H9 (cell line): Measurements from ENCODE around the gene YPEL3. TPM values are rescaled to one million over a fixed set of nuclear protein-coding genes. Genes with fewer than 3 reads are reported as not detected.

Experiments used
- DNase-seq: peaks from one replicate; pipeline ENCODE4 v3.0.0-alpha.2; 2017
- H2AFZ ChIP-seq: one replicate; pipeline ENCODE4 v1.6.1; 2013; ENCODE audit warnings: mild to moderate bottlenecking, low read length, control low read depth, moderate library complexity
- H2AK5ac ChIP-seq: 2 replicates; pipeline ENCODE4 v1.6.1; 2013; ENCODE audit warnings: low read length, control low read depth, mixed read lengths; ENCODE audit not compliant: insufficient read length
- H2BK120ac ChIP-seq: one replicate; pipeline ENCODE4 v1.6.1; 2013; ENCODE audit warnings: low read depth, mild to moderate bottlenecking, low read length, control low read depth, inconsistent platforms; ENCODE audit not compliant: poor library complexity, severe bottlenecking
- H2BK12ac ChIP-seq: 2 replicates; pipeline ENCODE4 v1.6.1; 2013; ENCODE audit warnings: low read length, control low read depth, mixed read lengths, low read depth; ENCODE audit not compliant: insufficient read length
- H2BK15ac ChIP-seq: 2 replicates; pipeline ENCODE4 v1.6.1; 2013; ENCODE audit warnings: low read depth, low read length, control low read depth
- H2BK20ac ChIP-seq: one replicate; pipeline ENCODE4 v1.6.1; 2013; ENCODE audit warnings: low read depth, mild to moderate bottlenecking, low read length, control low read depth, inconsistent platforms; ENCODE audit not compliant: poor library complexity, severe bottlenecking
- H2BK5ac ChIP-seq: 2 replicates; pipeline ENCODE4 v1.6.1; 2013; ENCODE audit warnings: low read length, control low read depth, mixed read lengths; ENCODE audit not compliant: insufficient read length
- H3K14ac ChIP-seq: 2 replicates; pipeline ENCODE4 v1.6.1; 2013; ENCODE audit warnings: low read length, control low read depth; ENCODE audit not compliant: insufficient read depth
- H3K18ac ChIP-seq: 2 replicates; pipeline ENCODE4 v1.6.1; 2013; ENCODE audit warnings: low read depth, mild to moderate bottlenecking, mixed read lengths, low read length, control low read depth; ENCODE audit not compliant: insufficient read length
- H3K23ac ChIP-seq: 2 replicates; pipeline ENCODE4 v1.6.1; 2013; ENCODE audit warnings: low read length, control low read depth, mixed read lengths, low read depth; ENCODE audit not compliant: insufficient read length
- H3K23me2 ChIP-seq: 2 replicates; pipeline ENCODE4 v1.6.1; 2013; ENCODE audit warnings: low read depth, mild to moderate bottlenecking, mixed read lengths, low read length, control low read depth; ENCODE audit not compliant: insufficient read length, poor library complexity, severe bottlenecking
- H3K27ac ChIP-seq: 2 replicates; pipeline ENCODE4 v1.5.1; 2013; ENCODE audit warnings: low read length, control low read depth, mixed read lengths, low read depth; ENCODE audit not compliant: insufficient read length
- H3K27me3 ChIP-seq: 2 replicates; pipeline ENCODE4 v1.6.1; 2013; ENCODE audit warnings: low read length, control low read depth, inconsistent platforms; ENCODE audit not compliant: insufficient read depth
- H3K4ac ChIP-seq: 2 replicates; pipeline ENCODE4 v1.6.1; 2013; ENCODE audit warnings: low read depth, mild to moderate bottlenecking, control low read depth, inconsistent platforms, low read length, moderate library complexity
- H3K4me1 ChIP-seq: 2 replicates; pipeline ENCODE4 v1.6.1; 2013; ENCODE audit warnings: low read length, control low read depth, inconsistent platforms; ENCODE audit not compliant: insufficient read depth
- H3K4me2 ChIP-seq: 2 replicates; pipeline ENCODE4 v1.6.1; 2013; ENCODE audit warnings: low read length, control low read depth, mixed read lengths; ENCODE audit not compliant: insufficient read length, insufficient read depth
- H3K56ac ChIP-seq: 2 replicates; pipeline ENCODE4 v1.6.1; 2013; ENCODE audit warnings: low read depth, mild to moderate bottlenecking, mixed read lengths, low read length, control low read depth; ENCODE audit not compliant: insufficient read length
- H3K79me1 ChIP-seq: 2 replicates; pipeline ENCODE4 v1.6.1; 2013; ENCODE audit warnings: low read depth, mild to moderate bottlenecking, moderate library complexity, low read length, control low read depth, inconsistent platforms; ENCODE audit not compliant: insufficient read depth, poor library complexity, severe bottlenecking
- H3K79me2 ChIP-seq: 2 replicates; pipeline ENCODE4 v1.6.1; 2013; ENCODE audit warnings: low read length, control low read depth, inconsistent platforms; ENCODE audit not compliant: insufficient read depth
- H3K9ac ChIP-seq: 2 replicates; pipeline ENCODE4 v1.6.1; 2013; ENCODE audit warnings: low read length, control low read depth, mixed read lengths; ENCODE audit not compliant: insufficient read length; ENCODE audit errors: extremely low read depth
- H3K9me3 ChIP-seq: one replicate; pipeline ENCODE4 v1.6.1; 2013; ENCODE audit warnings: low read depth, low read length, inconsistent platforms; ENCODE audit not compliant: control insufficient read depth
- H3T11ph ChIP-seq: one replicate; pipeline ENCODE4 v1.6.1; 2013; ENCODE audit warnings: mild to moderate bottlenecking, low read length, control low read depth, inconsistent platforms
- H4K20me1 ChIP-seq: one replicate; pipeline ENCODE4 v1.6.1; 2013; ENCODE audit not compliant: control insufficient read depth, insufficient read length, insufficient read depth
- H4K5ac ChIP-seq: 2 replicates; pipeline ENCODE4 v1.6.1; 2013; ENCODE audit warnings: low read depth, mild to moderate bottlenecking, mixed read lengths, low read length, control low read depth; ENCODE audit not compliant: insufficient read length
- H4K8ac ChIP-seq: replicated peaks from 2 replicates; pipeline ENCODE4 v1.6.1; 2013; ENCODE audit warnings: low read length, control low read depth, mixed read lengths, low read depth; ENCODE audit not compliant: insufficient read length
- H4K91ac ChIP-seq: 2 replicates; pipeline ENCODE4 v1.6.1; 2013; ENCODE audit warnings: low read depth, mild to moderate bottlenecking, moderate library complexity, mixed read lengths, low read length, control low read depth; ENCODE audit not compliant: insufficient read length
- H3K27ac Mint-ChIP-seq, 3 experiments: 2 replicates in 2 of 3; 3 replicates in 1 of 3; pipeline ENCODE4 v1.8.0; 2020 to 2021; ENCODE audit warnings: mixed read lengths in 3 of 3, mild to moderate bottlenecking in 1 of 3, moderate library complexity in 1 of 3
- H3K27me3 Mint-ChIP-seq: 2 replicates; pipeline ENCODE4 v1.8.0; 2021; ENCODE audit warnings: low read depth, mild to moderate bottlenecking, moderate library complexity, mixed read lengths
- H3K36me3 Mint-ChIP-seq, 3 experiments: 2 replicates in 2 of 3; 3 replicates in 1 of 3; pipeline ENCODE4 v1.8.0; 2020 to 2021; ENCODE audit warnings: low read depth in 3 of 3, mixed read lengths in 3 of 3; ENCODE audit not compliant: insufficient read depth in 1 of 3
- H3K4me1 Mint-ChIP-seq, 2 experiments: 2 replicates each; pipeline ENCODE4 v1.8.0; 2020; ENCODE audit warnings: mixed read lengths in 2 of 2
- H3K4me3 Mint-ChIP-seq, 2 experiments: 2 replicates in 1 of 2; 3 replicates in 1 of 2; pipeline ENCODE4 v1.8.0; 2020 to 2021; ENCODE audit warnings: mild to moderate bottlenecking in 2 of 2, mixed read lengths in 2 of 2, moderate library complexity in 1 of 2
- H3K9me3 Mint-ChIP-seq, 2 experiments: 2 replicates in 1 of 2; 3 replicates in 1 of 2; pipeline ENCODE4 v1.8.0; 2020; ENCODE audit warnings: mild to moderate bottlenecking in 2 of 2, mixed read lengths in 2 of 2, moderate library complexity in 1 of 2
- CTCF ChIP-seq: fragments of 200-600 bp; sonication (generic); conservative IDR thresholded peaks from 3 replicates; pipeline ENCODE4 v1.8.0; 2021; ENCODE audit warnings: antibody characterized with exemption, mild to moderate bottlenecking
- WGBS: extraction: QIAGEN DNeasy Blood & Tissue Kit; methylation state at CpG from one replicate; pipeline ENCODE4 v1.1.7; 2013; ENCODE audit warnings: missing lambda C conversion rate, low lambda C conversion rate, mixed read lengths; ENCODE audit not compliant: insufficient read length; ENCODE audit errors: extremely low coverage; 5-methylcytosine and 5-hydroxymethylcytosine counted together
- total RNA-seq: library from RNA; stranded (reverse); gene quantifications from 2 replicates; pipeline ENCODE4 v1.2.1, GENCODE V29; 2021

The YPEL3 gene
- total RNA-seq, 1 experiment from 2014 or later, result 27.5 TPM

DNA sequence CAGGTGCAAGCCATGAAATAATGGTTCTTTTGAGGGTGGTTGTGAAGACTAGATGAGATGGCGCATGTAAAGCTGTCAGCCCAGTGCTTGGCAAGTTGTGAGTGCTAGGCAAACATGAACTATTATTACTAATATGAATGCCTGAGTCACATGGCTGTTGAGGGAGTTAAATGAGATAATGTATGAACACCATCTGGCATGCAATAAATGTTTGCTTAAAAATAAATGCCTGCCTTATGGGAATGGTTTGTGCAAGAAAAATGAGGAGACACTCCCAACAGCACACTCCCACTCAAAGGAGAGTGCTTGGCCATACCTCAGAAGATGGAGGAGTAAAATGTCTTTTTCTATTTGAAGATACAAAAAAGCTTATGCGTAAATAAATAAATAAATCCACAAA is 23.4 kb upstream of the YPEL3 start:
- no peak overlapping the region for H2BK15ac ChIP-seq
- no peak overlapping the region for H4K91ac ChIP-seq
- no peak overlapping the region for H2BK120ac ChIP-seq
- no peaks in the 10 kb centered on the region for H3K79me2 ChIP-seq
- no peak overlapping the region for H3K23ac ChIP-seq
- H4K20me1 ChIP-seq, result no peaks in the 10 kb centered on the region
- H3K4me2 ChIP-seq, result no peak overlapping the region
- Mint-ChIP-seq H3K27ac (no peak overlapping the region), H3K4me1 (peaks cover 8 to 12% of the 10 kb centered on the region in 2 experiments), H3K9me3 (no peaks in the 10 kb centered on the region), H3K4me3 (no peak overlapping the region), H3K36me3 (peaks cover 0 to 28% (median 16%) of the 10 kb centered on the region in 3 experiments; a peak in 6 of 7 replicates), H3K27me3 (peaks cover under 1% of the 10 kb centered on the region)
- no peak overlapping the region for H3K56ac ChIP-seq
- no peaks in the 10 kb centered on the region for H3K79me1 ChIP-seq
- no peak overlapping the region for H3K4ac ChIP-seq
- H2BK20ac ChIP-seq, result no peak overlapping the region
- no peak for TF ChIP-seq CTCF
- no peak overlapping the region for H3K27ac ChIP-seq
- DNase-seq, result no peak
- no peaks in the 10 kb centered on the region for H3K9me3 ChIP-seq
- WGBS, result no CpG with 5 or more reads among the region's 2 CpGs
- H3K18ac ChIP-seq, result no peak overlapping the region
- H2BK12ac ChIP-seq, result no peak overlapping the region
- H3K9ac ChIP-seq, result no peak overlapping the region
- H2AFZ ChIP-seq, result no peak overlapping the region
- no peaks in the 10 kb centered on the region for H3K4me1 ChIP-seq
- H3K14ac ChIP-seq, result no peak overlapping the region
- no peak overlapping the region for H2AK5ac ChIP-seq
- H2BK5ac ChIP-seq, result no peak overlapping the region
- H3K23me2 ChIP-seq, result peaks cover 3% of the 10 kb centered on the region
- no peak overlapping the region for H4K8ac ChIP-seq
- no peaks in the 10 kb centered on the region; the same call in 1 of the 2 replicates for H3K27me3 ChIP-seq
- H3T11ph ChIP-seq, result no peak overlapping the region
- H4K5ac ChIP-seq, result no peak overlapping the region
